ENCODE results near the gene PCNX4. TPM values are rescaled to one million over a fixed set of nuclear protein-coding genes. Genes with fewer than 3 reads are reported as not detected.
"Not testable (repeated sequence)": the region's sequence is repeated elsewhere in the genome, so short reads cannot be mapped to it uniquely, and the experiment has no call there.

PCNX4 gene
- 10 to 100 TPM; 27.0 to 27.6 TPM for total RNA-seq

DNA sequence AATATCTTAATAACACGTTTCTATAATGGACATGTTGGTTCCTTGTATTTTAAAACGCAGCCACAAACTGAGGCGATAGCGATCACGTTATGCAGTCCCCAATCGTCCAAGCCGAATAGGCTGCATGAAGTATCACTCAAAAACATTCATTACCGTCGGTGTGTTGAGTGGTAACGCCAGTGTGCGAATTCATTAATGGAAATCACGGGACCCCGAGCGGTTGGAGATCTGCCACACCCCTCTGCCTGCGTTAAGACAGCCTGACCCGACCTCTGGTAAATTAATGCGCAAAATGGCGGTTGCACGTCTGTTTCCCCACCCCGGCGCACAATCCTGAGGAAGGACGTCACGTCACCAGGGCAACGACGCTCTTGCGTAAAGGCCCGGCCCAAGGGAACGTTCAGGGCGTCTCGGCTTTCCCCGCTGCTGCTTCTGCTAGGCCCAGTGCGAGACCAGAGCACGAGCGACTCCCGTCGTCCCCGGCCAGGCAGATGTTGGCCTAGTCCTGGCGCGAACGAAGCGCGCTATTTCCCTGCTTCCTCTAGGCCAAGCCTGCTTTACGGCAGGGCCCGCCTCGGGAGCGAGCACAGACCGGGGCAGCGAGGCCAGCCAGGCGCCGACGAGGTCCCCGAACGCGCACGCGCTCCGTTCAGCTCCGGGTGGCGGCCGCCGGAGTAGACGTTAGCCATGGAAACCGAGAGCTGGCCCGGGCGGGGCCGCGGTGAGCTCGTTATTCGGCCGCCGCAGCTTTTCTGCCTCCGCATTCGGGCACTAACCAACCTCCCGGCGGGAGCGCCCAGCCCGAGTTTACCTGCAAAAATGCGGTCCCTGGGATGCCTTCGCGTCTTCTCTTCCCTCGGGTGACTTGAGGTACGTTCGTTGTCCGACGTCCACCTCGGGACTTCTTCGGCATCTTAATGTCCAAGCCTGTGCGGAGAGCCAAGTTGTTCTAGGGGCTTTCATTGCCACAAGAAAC is at the start of gene PCNX4:
Gene PCNX4 (plus strand): TSS at position 374 of the 976 bp plus-strand sequence. CDS start 15,716 bp downstream, outside the sequence.
- Mint-ChIP-seq H3K27me3 (no peaks in the 10 kb centered on the region), H3K4me3 (peak within 1 kb of the TSS; percentile 91), H3K4me1 (peaks cover 34% of the 10 kb centered on the region), H3K36me3 (ENCODE audit: low read depth) (peaks cover 12% of the 10 kb centered on the region), H3K27ac (peak within 1 kb of the TSS; percentile 92), H3K9me3 (ENCODE audit: low read depth) (no peaks in the 10 kb centered on the region)
- intact Hi-C loops (cut with DNase I, micrococcal nuclease): loop anchor here (1.0 to 5.0 kb wide), 12 partner anchors 59 to 1670 kb away; partner anchors contain the start of genes DHRS7 (in 2 of the 2), JKAMP (in 2 of the 2), L3HYPDH (in 2 of the 2) and DAAM1 (in 1 of the 2)
- ATAC-seq (peak; percentile 96), DNase-seq (peak; percentile 96)
- POLR2A ChIA-PET: interaction anchor here (1.4 to 1.5 kb wide), 2 partner anchors 73 to 157 kb away, joined by 3 to 4 read pairs; partner anchors contain the start of genes DHRS7 and PPM1A
- CTCF ChIA-PET: interaction anchor here (0.7 to 2.5 kb wide), 6 partner anchors 93 to 206 kb away, joined by 3 to 8 read pairs (median 4); no protein-coding TSS in a partner anchor

DNA sequence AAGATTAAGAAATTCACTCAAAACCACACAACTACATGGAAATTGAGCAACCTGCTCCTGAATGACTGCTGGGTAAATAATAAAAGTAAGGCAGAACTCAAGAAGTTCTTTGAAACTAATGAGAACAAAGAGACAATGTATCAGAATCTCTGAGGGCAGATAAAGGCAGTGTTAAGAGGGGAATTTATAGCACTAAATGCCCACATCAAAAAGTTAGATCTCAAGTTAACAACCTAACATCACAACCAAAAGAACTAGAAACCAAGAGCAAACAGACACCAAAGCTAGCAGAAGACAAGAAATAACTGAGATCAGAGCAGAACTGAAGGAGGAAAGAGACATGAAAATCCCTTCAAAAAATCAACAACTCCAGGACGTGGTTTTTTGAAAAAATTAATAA is 43.7 kb upstream of the PCNX4 start:
- H3K36me3 Mint-ChIP-seq (ENCODE audit: low read depth); CTCF ChIA-PET; DNase-seq; H3K4me3 Mint-ChIP-seq; POLR2A ChIA-PET; H3K27ac Mint-ChIP-seq; ATAC-seq; H3K9me3 Mint-ChIP-seq (ENCODE audit: low read depth); intact Hi-C loops (cut with DNase I, micrococcal nuclease): not testable (repeated sequence)
- peaks cover 14% of the 10 kb centered on the region for H3K27me3 Mint-ChIP-seq
- peaks cover 11% of the 10 kb centered on the region for H3K4me1 Mint-ChIP-seq

GRCh38 chr14:60051721-60052221 is 40.0 kb upstream of the PCNX4 start:
- Mint-ChIP-seq H3K27me3 (peaks cover 9% of the 10 kb centered on the region), H3K4me1 (peaks cover 11% of the 10 kb centered on the region), H3K9me3 (ENCODE audit: low read depth) (no peaks in the 10 kb centered on the region), H3K4me3 (no peak overlapping the region), H3K27ac (no peak overlapping the region), H3K36me3 (ENCODE audit: low read depth) (peaks cover 2% of the 10 kb centered on the region)
- intact Hi-C loops (cut with DNase I, micrococcal nuclease): no loop called here
- DNase-seq: peak; percentile 32
- ChIA-PET CTCF (interaction anchor here (0.6 to 1.2 kb wide), 3 partner anchors 10 to 377 kb away, joined by 3 read pairs; no protein-coding TSS in a partner anchor), POLR2A (no interaction called here)
- peak; percentile 53 for ATAC-seq

DNA sequence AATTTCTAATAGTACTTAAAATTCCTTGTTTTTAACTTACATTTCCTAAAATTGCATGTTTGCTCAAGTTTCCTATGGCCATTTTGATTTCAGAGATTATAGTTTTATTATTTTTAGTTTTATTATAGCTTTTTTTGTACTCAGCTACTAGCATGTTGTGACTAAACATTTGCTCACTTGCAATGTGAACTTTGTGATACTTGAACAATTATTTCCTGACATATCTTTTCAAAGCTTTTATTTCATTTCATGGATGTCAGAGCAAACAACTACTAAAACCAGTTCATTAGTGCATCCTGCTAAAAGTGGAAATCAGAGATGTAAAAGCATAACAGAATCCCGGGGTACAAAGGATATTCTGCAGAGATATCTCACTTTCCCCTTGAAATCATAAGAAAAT is 33.6 kb upstream of the PCNX4 start:
- Mint-ChIP-seq H3K4me1 (no peaks in the 10 kb centered on the region), H3K27ac (no peak overlapping the region), H3K36me3 (ENCODE audit: low read depth) (peaks cover 2% of the 10 kb centered on the region), H3K4me3 (no peak overlapping the region), H3K27me3 (peaks cover 7% of the 10 kb centered on the region), H3K9me3 (ENCODE audit: low read depth) (no peaks in the 10 kb centered on the region)
- ATAC-seq (no peak), DNase-seq (no peak)
- POLR2A ChIA-PET: no interaction called here
- CTCF ChIA-PET: interaction anchor here (0.6 kb wide), 1 partner anchor 721 kb away, joined by 3 read pairs; no protein-coding TSS in a partner anchor
- intact Hi-C loops (cut with DNase I, micrococcal nuclease): no loop called here

DNA sequence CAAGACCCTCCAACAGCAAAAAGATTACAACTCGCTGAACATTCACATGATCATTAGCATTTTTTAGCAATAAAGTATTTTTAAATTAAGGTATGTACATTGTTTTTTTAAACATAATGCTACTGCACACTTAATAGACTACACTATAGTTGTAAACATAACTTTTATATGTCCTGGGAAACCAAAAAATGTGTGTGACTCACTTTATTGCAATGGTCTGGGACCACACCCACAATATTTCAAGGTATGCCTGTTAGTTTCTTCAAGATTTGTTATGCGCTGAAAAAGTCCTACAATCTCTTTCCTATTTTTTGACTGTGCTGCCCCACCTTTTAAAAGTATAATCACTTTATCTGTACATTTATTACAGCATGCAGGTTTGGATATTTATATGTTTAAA is 30.4 kb upstream of the PCNX4 start:
- ATAC-seq (no peak), DNase-seq (no peak)
- Mint-ChIP-seq H3K9me3 (ENCODE audit: low read depth) (no peaks in the 10 kb centered on the region), H3K36me3 (ENCODE audit: low read depth) (no peaks in the 10 kb centered on the region), H3K27ac (no peak overlapping the region), H3K4me3 (no peak overlapping the region), H3K4me1 (no peaks in the 10 kb centered on the region), H3K27me3 (peaks cover 3% of the 10 kb centered on the region)
- POLR2A ChIA-PET: no interaction called here
- CTCF ChIA-PET: no interaction called here
- intact Hi-C loops (cut with DNase I, micrococcal nuclease): loop anchor here in 1 of 2 experiments (10.0 kb wide), 1 partner anchor 503 kb away; no protein-coding TSS in a partner anchor

DNA sequence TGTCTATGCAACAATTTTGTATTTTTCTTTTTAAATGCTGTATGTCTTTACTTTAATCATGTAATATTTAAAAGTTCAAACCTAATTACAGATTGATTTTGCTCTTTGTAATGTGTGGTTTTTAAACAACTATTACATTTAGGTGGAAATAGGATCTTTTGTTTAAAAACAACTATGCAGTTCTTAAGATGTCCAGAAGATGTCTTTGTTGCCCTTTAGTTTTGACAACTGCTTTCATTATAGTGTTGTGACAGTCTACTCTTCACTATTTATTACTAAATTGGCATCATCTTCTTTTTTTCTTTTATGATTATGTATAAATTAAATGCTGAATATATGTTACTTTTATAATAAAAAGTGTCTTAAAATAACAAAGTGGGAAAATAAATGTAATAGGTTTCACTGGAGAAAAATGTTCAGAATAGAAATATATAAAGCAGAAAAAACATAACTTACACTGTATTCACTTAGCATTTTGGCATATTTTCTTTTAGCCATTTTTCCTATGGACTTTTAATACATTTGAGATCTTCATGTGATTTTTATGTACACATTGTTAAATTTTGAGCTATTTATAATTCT is 27.1 kb upstream of the PCNX4 start:
- H3K9me3 Mint-ChIP-seq (ENCODE audit: low read depth): no peaks in the 10 kb centered on the region
- H3K36me3 Mint-ChIP-seq (ENCODE audit: low read depth): no peaks in the 10 kb centered on the region
- DNase-seq: no peak
- ATAC-seq: no peak
- no peak overlapping the region for H3K27ac Mint-ChIP-seq
- ChIA-PET CTCF (interaction anchor here (0.6 to 5.5 kb wide), 2 partner anchors 23 to 119 kb away, joined by 4 to 51 read pairs; no protein-coding TSS in a partner anchor), POLR2A (no interaction called here)
- no peak overlapping the region for H3K4me3 Mint-ChIP-seq
- intact Hi-C loops (cut with DNase I, micrococcal nuclease): loop anchor here (1.0 to 10.0 kb wide), 2 partner anchors 120 to 500 kb away; no protein-coding TSS in a partner anchor
- no peaks in the 10 kb centered on the region for H3K4me1 Mint-ChIP-seq
- peaks cover 3% of the 10 kb centered on the region for H3K27me3 Mint-ChIP-seq

- intact Hi-C loops (cut with DNase I, micrococcal nuclease): loop anchor here in 1 of 2 experiments (2.0 to 10.0 kb wide), 2 partner anchors 21 to 497 kb away; no protein-coding TSS in a partner anchor
- H3K27ac Mint-ChIP-seq: no peak overlapping the region
- no peaks in the 10 kb centered on the region for H3K36me3 Mint-ChIP-seq (ENCODE audit: low read depth)
- ChIA-PET CTCF (interaction anchor here (0.7 to 5.5 kb wide), 4 partner anchors 12 to 115 kb away, joined by 3 to 51 read pairs (median 3); no protein-coding TSS in a partner anchor), POLR2A (no interaction called here)
- H3K4me1 Mint-ChIP-seq: no peaks in the 10 kb centered on the region
- no peak for DNase-seq
- H3K27me3 Mint-ChIP-seq: no peaks in the 10 kb centered on the region
- no peak for ATAC-seq
- H3K9me3 Mint-ChIP-seq (ENCODE audit: low read depth): no peaks in the 10 kb centered on the region
- H3K4me3 Mint-ChIP-seq: no peak overlapping the region
Measured at GRCh38 chr14:60067882-60068281, 23.8 kb upstream of the PCNX4 start.

DNA sequence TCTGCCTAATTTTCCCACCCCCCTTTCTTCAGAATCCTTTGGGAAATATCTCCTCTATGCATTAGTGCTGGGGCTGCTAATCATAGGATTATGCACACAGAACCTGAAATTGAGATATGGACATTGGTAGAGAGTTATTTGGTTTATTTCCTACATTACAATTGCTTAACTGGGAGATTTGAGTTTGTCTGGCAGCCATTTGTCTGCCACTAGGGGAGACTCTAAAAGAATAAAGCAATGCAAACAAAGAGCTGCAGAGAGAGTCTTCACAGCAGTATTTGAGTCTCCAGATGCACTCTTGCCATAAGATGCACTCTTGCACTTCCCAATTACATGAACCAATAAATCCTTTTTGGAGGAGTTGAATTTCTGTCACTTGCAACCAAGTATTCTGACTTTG is 12.0 kb upstream of the PCNX4 start:
- ATAC-seq: no peak
- H3K4me3 Mint-ChIP-seq: no peak overlapping the region
- peaks cover 2% of the 10 kb centered on the region for H3K9me3 Mint-ChIP-seq (ENCODE audit: low read depth)

DNA sequence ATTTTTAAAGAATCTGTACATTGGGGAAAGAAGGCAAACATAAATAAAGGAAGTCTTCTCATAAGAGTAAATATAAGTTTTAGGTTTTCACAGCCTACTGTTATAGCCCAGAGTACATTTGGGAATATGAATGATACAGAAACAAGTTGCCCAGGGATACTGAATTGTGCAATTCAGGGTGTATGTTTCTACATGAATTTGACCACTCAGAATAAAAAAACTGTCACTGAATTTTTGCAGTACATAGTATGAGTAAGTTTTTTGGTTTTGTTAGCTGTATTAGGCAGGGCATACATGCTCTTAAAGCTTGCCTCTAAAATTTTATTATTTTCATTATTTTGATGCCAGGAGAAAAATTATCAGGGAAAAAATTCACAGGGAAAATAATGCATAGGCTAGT is 6.6 kb upstream of the PCNX4 start:
- Mint-ChIP-seq H3K4me3 (no peak overlapping the region), H3K36me3 (ENCODE audit: low read depth) (no peaks in the 10 kb centered on the region), H3K4me1 (no peaks in the 10 kb centered on the region), H3K27ac (no peak overlapping the region), H3K27me3 (no peaks in the 10 kb centered on the region), H3K9me3 (ENCODE audit: low read depth) (no peaks in the 10 kb centered on the region)
- DNase-seq (no peak), ATAC-seq (no peak)
- ChIA-PET CTCF (interaction anchor here (0.6 to 2.2 kb wide), 2 partner anchors 99 to 247 kb away, joined by 3 to 6 read pairs; no protein-coding TSS in a partner anchor), POLR2A (no interaction called here)
- intact Hi-C loops (cut with DNase I, micrococcal nuclease): no loop called here

More for the DNA sequence above, 12.0 kb upstream of the PCNX4 start:
- no peak for DNase-seq
- H3K4me1 Mint-ChIP-seq: no peaks in the 10 kb centered on the region
- no peaks in the 10 kb centered on the region for H3K36me3 Mint-ChIP-seq (ENCODE audit: low read depth)
- no peak overlapping the region for H3K27ac Mint-ChIP-seq
- ChIA-PET POLR2A (no interaction called here), CTCF (interaction anchor here (1.0 kb wide), 1 partner anchor 11 kb away, joined by 3 read pairs; no protein-coding TSS in a partner anchor)
- peaks cover 3% of the 10 kb centered on the region for H3K27me3 Mint-ChIP-seq
- intact Hi-C loops (cut with DNase I, micrococcal nuclease): no loop called here

- Mint-ChIP-seq H3K4me1 (peaks cover 3% of the 10 kb centered on the region), H3K27me3 (no peaks in the 10 kb centered on the region), H3K4me3 (no peak overlapping the region), H3K27ac (no peak overlapping the region), H3K36me3 (ENCODE audit: low read depth) (no peaks in the 10 kb centered on the region), H3K9me3 (ENCODE audit: low read depth) (no peaks in the 10 kb centered on the region)
- ATAC-seq (no peak), DNase-seq (no peak)
- POLR2A ChIA-PET: no interaction called here
- CTCF ChIA-PET: interaction anchor here (0.6 to 2.2 kb wide), 2 partner anchors 98 to 246 kb away, joined by 3 to 6 read pairs; no protein-coding TSS in a partner anchor
- intact Hi-C loops (cut with DNase I, micrococcal nuclease): no loop called here
Measured at GRCh38 chr14:60085693-60086092, 6.0 kb upstream of the PCNX4 start.

DNA sequence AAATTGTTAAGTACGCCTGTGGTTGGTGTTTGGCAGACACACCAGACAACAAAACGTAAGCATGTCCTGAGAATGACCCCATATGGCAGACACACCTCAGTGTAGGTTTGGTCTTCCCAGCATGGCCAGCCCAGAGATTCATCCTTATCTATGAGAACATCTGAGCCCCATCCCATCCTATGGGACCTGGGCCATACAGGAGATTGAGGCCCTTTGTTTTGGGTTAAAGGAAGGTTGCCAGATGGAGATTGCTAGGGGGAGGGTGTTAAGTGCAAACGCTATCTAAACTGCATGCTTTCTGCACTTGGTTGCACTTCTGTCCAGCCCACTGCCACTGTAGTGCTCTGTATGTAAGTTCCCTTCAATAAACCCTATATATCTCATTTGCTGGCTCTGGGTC is 4.1 kb upstream of the PCNX4 start:
- intact Hi-C loops (cut with DNase I, micrococcal nuclease): loop anchor here in 1 of 2 experiments (2.0 kb wide), 1 partner anchor 19 kb away; no protein-coding TSS in a partner anchor
- CTCF ChIA-PET: interaction anchor here (1.0 to 1.1 kb wide), 2 partner anchors 21 to 97 kb away, joined by 3 to 6 read pairs; no protein-coding TSS in a partner anchor
- H3K4me3 Mint-ChIP-seq: no peak overlapping the region
- no peak overlapping the region for H3K27ac Mint-ChIP-seq
- peaks cover 4% of the 10 kb centered on the region for H3K4me1 Mint-ChIP-seq
- DNase-seq (no peak), ATAC-seq (no peak)
- no peaks in the 10 kb centered on the region for H3K27me3 Mint-ChIP-seq
- POLR2A ChIA-PET: no interaction called here
- no peaks in the 10 kb centered on the region for H3K9me3 Mint-ChIP-seq (ENCODE audit: low read depth)
- peaks cover 5% of the 10 kb centered on the region for H3K36me3 Mint-ChIP-seq (ENCODE audit: low read depth)

Measured in activated CD4-positive, alpha-beta T cell treated with anti-CD3 and anti-CD28 coated beads for 36 hours (primary cell).